NCI-H460 (cell line): ENCODE data around the gene GMPS. TPM values are rescaled to one million over a fixed set of nuclear protein-coding genes. Genes with fewer than 3 reads are reported as not detected.
"Not testable (repeated sequence)": the region's sequence is repeated elsewhere in the genome, so short reads cannot be mapped to it uniquely, and the experiment has no call there.

Experiments
- DNase-seq: peaks from one replicate; pipeline ENCODE4 v3.0.0-alpha.2; 2016; ENCODE audit warnings: low read depth; ENCODE audit errors: extremely low read depth
- total RNA-seq: library from RNA; depleted of rRNA; stranded (reverse); fragments of >200 nt; shearing (Covaris generic); gene quantifications from 2 replicates; pipeline ENCODE4 v1.2.3, GENCODE V29; 2014

The GMPS gene
- total RNA-seq, 1 experiment from 2014 or later: 86.4 TPM

GRCh38 chr3:155871746-155872158 lies 1.3 kb downstream of the GMPS start:
- DNase-seq: no peak

DNA sequence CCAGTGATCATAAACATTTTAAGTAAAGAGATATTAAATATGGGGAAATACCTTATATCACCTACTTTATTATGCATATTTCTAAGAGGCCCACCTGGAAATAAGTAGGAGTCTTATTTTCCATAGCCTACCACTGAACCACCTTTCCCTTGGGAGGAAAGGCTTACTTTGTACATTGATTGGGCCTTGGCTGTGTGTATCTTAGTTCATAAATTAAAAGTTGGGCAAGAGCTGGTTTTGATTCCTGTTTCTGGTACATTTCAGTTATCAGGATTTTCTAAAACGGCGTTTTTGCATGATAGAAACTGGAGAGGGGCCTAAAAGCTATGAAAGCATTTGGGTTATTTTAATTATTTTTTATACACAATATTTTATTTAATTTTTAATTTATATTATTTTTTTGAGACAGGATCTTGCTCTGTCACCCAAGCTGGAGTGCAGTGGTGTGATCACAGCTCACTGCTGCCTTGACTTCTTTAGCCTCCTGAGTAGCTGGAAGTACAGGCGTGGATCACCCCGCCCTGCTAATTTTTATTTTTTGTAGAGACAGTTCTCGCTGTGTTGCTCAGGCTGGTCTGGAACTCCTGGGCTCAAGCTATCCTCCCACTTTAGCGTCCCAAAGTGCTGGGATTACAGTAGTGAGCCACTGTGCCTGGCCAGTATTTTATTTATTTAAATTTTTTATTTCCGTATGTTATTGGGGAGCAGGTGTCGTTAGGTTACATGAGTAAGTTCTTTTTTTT lies 2.6 kb downstream of the GMPS start:
- DNase-seq: no peak

GRCh38 chr3:155876037-155876436 lies 5.6 kb downstream of the GMPS start:
- DNase-seq: no peak

- no peak for DNase-seq
Measured at GRCh38 chr3:155876503-155876902, 6.1 kb downstream of the GMPS start.

DNA sequence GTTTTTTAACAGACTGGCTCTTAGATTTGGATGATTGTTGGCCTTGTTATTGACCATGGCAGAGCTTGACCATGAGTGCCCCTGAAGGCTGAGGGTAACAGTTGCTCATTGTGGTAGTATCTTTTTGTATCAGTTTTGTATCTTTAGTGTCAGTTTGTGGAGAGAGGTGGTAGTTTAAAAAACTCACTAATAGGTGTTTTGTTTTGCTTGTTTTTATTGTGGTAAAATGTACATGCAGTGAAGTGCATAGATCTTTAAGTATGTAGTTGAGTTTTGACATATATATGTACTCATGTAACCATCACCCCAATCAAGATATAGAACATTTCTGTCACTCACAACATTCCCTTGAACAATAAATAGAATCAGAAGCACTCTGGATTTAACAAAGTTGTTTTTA lies 9.8 kb downstream of the GMPS start:
- no peak for DNase-seq

DNA sequence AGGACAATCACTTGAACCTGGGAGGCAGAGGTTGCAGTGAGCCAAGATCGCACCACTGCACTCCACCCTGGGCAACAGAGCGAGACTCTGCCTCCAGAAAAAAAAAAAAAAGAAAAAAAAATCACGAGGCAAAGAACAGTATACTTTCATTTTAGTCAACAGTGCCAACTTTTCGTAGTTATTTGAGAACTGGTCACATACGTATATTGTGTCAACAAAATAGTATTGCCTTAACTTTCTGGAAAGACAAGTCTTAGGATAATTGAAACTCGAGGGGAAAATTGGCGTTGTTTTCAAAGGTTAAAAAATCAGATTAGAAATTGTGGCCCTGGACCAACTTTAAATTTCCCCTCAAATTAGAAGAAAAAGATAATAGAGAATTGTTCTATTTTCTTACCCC lies 13.8 kb downstream of the GMPS start:
- no peak for DNase-seq

- no peak for DNase-seq
Measured at GRCh38 chr3:155885292-155885691, 14.8 kb downstream of the GMPS start.

DNA sequence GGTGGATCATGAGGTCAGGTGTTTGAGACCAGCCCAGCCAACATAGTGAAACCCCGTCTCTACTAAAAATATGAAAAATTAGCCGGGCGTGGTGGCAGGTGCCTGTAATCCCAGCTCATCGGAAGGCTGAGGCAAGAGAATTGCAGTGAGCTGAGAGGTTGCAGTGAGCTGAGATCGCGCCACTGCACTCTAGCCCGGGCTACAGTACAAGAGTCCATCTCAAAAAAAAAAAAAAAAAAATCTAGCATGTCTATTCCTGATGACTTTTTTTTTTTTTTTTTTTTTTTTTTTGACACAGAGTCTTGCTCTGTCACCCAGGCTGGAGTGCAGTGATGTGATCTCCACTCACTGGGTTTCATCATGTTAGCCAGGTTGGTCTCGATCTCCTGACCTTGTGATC lies 15.9 kb downstream of the GMPS start:
- not testable (repeated sequence) for DNase-seq

DNA sequence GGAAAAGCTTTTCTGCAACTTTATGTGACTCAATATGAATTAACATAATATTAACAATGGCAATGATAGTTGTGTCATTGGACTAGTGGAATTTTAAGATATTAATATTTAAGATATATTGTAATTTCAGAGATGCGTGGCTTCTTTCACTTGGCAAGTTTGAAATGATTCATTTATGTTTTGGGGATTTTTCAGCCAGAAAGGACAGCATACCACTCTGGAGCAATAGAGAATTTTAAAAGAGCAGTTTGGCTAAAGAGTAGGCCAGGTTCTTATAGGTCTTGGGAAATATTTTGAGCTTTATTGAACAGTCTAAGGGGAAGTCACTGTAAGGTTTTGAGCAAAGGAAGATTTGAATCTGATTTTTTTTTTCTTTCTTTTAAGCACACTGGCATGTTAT lies 16.5 kb downstream of the GMPS start:
- DNase-seq: no peak

DNA sequence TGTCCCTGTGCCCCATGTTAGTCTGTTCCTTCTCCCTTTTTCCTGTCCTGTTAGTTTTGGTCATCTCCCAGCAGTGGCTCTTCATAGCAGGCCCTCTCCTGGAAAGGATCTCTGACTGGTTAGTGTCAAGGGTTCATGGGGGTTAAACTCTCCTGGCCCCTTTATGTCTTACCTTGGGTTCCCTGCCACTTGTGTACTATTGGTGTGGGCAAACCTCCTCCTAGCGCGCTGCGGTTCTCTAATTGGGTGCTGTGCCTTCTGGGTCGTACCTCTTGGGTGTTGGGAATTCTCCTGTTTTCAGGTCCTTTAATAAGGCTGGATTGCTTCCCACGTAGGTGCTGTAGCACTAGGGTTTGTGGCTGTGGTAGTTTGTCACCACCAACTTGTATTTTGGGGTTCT lies 18.8 kb downstream of the GMPS start:
- no peak for DNase-seq

DNA sequence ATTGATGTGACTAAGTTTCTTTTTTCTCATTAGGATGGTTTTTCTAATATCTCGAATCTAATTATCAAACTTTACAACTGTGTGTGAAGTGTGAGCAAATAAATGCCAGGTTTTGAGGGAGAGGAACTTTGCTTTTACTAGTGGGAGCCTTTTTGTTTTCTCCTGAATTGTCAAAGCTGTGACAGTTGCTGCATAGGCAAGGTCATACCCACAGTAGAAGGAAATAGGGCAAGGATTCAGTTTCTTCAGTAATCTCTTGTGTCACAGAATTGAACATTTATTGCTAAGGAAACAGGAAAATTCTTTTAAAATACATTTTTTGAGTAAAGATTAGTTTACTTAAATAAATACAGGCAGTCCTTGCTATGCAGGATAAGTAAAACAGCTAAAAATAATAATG lies 19.5 kb downstream of the GMPS start:
- no peak for DNase-seq

- no peak for DNase-seq
Measured at GRCh38 chr3:155890671-155891190, 20.3 kb downstream of the GMPS start.

- DNase-seq: no peak
Measured at GRCh38 chr3:155891321-155891720, 20.9 kb downstream of the GMPS start.

DNA sequence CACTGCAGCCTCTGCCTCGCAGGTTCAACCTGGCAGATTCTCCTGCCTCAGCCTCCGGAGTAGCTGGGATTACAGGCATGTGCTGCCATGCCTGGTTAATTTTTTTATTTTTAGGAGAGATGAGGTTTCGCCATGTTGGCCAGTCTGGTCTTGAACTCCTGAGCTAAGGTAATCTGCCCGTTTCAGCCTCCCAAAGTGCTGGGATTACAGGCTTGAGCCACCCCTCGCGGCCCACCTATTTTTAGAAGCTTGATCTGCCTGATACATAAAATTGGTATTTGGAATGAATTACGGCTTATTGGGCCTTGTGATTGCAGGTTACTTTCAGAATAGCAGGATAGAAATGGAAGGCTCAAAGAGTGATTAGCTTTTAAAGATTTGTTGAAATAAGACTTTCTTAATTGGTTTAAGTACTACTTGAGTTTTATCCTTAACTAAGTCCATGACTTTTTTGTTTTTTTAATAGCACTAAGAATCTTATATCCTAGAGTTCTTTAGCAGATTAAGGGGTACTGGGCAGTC lies 25.0 kb downstream of the GMPS start:
- no peak for DNase-seq

GRCh38 chr3:155906900-155907299 lies 36.5 kb downstream of the GMPS start:
- no peak for DNase-seq

DNA sequence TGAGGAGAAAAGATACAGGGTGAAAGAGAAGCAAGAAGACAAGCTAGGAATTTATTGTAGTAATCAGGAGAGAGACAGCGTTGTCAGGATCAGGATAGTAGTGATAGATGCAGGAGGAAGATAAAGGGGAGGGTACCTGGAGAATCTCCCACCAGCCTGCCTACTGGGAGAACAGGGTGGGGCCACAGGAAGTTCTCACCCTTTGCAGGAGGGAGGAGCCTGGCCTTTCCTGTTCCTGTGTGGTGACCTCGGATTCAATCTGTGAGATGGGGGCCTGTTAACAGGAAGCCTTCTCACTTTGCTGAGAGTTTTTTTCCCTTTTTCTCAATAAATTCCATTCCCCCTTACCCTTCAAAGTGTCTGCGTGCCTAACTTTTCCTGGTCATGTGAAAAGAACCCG lies 37.6 kb downstream of the GMPS start:
- no peak for DNase-seq

- DNase-seq: no peak
Measured at GRCh38 chr3:155908605-155909004, 38.2 kb downstream of the GMPS start.

GRCh38 chr3:155912090-155912489 lies 41.6 kb downstream of the GMPS start:
- no peak for DNase-seq

DNA sequence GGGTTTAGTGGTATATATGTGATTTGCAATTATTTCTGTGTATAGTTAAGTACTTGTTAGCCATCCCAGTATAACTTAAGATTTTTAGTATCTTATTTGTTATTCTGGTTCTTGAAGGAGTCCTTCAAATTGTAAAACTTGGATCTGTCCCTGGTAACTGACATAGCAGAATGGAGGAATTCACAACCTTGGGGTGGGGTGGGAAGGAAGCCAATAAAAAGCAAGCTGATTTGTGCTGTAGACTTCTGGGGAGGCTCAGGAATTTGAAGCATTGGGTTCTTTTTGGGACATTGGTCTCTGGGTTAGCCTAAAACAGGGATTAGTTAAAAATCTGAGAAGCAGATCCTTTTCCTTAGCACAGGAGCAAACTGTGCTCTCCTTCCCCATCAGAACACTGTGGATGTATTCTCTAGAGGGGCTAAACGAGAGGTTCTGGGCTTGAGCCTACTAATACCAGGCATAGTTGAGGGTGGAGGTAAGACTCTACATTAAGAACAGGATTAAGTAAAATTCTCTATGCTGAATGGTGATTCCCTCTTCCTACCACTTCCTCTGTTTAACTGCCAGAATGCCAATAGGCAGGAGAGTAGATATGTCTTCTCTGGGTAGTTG lies 42.2 kb downstream of the GMPS start:
- no peak for DNase-seq

DNA sequence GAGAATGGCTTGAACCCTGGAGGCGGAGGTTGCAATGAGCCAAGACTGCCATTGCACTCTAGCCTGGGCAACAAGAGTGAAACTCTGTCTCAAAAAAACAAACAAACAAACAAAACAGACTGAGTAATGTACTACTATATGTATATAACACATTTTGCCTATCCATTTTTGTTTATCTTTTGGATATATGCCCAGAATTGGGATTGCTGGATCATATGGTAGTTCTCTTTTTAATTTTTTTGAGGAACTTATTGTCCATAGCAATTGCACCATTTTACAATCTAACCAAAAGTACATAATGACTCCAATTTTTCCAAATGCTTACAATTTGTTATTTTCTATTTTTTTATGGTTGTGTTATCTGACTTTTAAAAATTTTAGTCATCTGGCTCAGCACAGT lies 47.3 kb downstream of the GMPS start:
- DNase-seq: no peak

DNA sequence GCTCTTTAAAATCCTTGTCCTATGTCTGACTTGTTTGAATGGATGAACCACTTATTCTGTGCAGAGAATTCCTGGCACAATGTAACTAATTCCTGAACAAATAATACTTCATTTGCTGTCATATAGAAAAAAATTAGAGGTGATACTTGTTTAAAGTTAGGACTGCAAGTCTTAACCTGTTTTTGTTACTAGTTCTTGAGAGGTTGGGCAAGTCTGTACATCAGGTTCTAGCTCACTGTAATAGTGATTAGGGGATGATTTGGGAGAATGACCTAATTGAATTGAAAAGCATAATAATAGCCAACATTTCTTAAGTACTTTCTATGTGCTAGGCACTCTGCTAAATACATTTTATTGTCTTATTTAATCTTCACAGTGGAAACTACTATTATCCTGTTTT lies 49.3 kb downstream of the GMPS start:
- DNase-seq: no peak

- no peak for DNase-seq
Measured at GRCh38 chr3:155921486-155921885, 51.0 kb downstream of the GMPS start.
